ENCODE data around the gene ATG2A.

The ATG2A gene

DNA sequence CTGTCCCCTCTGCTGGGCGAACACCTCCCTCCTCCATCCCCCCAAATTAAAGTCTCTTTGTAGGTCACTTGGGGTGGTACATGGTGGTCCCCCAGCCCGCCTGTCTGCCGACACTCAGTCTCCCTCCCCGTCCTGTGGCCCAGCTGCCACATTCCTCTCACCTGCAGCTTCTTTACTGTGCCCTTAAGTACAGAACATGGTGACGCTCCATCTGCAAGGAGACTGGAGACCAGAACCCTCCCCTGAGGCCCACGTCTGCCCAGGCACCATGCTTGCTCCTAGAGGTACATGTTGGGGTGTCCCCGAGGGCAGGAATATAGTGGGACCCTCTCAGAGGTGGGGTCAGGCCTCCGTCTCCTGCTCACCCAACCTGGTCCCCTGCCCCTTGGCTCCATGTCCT is 33.0 kb downstream of the ATG2A start:
- DNase-seq, result no peak

DNA sequence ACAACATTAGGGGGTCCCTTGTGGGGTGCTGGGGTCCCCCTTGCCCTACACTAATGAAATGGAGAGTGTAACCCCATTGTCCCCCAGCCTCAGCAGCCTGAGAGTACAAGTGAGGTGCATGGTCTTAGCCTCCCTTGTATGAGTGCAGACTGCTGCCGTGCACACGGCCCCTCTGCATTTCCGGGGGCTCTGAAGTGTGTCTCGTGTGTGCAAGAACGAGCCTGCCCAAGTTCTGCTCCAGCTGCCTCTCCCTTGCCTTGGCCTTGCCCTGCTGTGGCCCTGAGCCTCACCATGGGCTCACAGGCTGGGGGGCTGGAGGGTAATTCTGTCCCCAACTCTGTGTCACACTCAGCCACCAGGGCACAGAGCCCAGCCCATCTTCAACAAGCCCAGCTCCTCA is 33.4 kb downstream of the ATG2A start:
- no peak for DNase-seq

DNA sequence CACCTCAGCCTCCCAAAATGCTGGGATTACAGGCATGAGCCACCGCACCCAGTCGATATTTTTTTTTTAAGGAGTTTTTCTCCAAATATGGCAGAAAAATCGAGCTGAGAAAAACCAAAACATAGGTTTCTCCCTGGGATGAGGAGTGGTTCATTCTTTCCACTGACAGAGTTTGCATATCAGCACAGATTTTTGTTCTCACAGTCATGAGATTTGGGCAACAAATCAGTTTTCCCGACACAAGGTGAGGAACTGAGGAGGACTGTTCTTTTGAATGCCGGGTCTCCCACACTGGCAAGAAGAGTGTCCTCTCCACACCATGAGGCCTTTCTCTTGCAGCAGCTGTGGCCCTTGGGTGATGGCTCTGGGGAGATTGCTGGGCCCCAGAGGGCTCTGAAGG is 34.8 kb downstream of the ATG2A start:
- DNase-seq, result no peak

DNA sequence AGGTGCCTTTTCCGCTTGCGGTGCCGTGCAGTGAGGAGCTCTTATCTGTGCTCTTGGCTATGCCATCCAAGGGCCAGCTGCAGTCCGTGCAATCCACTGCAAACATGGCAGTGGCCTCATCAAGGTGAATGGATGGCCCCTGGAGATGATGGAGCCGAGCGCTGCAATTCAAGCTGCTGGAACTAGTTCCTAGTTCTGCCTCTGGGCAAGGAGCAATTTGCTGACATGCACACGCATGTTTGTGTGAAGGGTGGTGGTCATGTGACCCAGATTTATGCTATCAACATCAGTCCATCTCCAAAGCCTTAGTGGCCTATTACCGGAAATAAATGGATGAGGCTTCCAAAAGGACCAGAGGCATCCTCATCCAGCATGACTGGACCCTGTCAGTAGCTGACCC is 35.5 kb downstream of the ATG2A start:
- DNase-seq, result no peak

DNA sequence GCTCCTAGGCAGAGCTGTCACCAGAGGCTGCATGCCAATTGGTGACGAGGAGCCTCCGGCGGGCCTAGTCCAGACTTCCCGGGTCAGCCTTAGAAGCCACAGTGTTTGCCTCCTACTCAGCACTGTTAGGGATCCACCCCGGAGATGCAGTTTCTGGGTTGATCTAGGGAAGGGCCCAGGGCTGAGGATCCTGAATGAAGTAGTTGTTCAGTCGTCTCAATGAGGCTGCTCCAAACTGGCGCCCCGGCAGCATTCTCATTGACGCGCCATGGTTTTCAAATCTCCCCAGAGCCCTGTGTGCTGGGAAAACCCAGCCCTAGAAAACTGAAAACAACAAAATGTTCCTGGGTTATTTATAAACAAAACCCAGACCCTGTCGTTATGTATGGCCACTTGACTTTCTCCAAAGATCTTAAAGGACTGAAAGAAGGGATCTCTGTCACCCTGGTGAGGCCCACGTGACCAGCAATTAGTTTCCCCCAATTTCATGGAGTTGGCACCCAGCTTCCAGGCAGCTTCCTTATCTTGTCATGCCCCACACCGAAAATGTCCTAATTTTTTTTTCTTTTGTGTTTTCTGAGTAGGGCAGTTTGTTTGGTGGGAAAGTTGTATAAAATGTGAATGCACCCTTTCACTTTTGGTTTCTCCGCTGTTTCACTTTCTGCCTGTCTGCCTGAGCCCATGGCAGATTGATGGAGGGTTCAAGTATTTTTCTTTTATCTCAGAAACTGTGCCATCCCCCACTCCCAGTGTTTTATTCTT is 36.6 kb downstream of the ATG2A start:
- DNase-seq, result peak; percentile 21 to 46

DNA sequence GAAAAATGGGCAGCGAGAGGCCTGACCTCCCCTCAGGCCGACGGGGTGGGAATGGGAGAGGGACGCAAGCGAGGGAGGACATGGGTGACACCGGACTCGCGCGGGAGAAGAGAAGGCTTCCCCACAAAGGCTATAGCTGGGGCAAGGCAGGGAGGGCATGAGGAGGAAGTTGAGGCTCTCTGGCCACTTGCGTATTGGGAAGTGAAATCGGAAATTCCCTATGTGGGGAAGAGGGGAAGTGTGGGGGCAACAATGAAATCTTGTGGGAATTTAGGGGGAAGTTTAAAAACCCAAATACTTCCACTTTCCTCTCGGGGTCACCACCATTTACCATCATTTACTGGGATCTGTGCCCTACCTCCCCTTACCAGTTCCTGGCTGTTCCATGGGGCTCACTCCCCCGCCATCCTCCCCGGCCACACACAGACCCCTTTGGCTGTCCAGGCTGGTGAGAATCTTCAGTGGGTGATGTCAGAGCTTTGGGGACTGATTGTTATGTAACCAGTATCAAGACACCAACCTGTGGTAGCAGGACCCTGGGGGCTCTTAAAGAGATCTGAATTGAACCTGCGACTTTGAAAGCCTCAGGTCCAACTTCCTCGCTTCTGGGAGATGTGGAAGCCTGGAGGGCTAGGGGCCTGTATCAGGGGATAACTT is 37.6 kb downstream of the ATG2A start:
- peak; percentile 82 to 90 for DNase-seq

DNA sequence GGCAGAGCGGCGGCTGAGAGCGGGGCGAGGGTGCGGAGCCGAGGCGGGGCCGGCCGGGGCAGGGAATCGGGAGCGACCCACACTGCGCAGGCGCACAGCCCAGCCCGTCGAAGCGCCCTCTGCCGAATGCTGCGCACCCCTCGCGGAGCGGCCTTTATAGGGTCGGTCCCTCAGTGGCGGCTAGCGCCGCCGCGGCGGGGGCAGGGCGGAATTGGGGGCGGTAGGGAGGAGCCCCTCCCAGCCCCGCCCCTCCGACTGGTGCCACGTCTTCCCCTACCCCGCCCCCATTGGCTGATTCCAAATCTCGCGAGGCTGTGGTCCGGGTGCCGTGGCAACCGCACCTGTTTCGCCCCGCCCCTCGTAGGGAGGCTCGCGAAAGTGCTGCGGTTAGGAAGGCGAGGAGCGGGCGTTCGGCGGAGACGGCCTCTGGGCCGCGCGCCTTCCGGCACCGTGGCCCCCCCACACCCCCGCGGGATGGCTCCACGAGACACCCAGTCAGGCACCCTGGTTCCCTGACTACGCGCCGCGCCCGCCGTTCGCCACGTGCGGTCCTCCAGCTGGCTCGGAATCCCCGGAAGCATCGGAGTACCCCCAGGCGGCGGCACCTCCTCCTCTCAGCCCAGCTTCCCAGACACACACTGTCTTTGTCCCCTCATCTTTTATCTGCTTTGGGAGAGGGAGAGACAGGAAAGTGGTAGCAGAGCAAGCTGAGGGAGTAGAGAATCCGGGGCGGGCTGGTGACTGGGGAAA is 38.3 kb downstream of the ATG2A start, which contains the start of gene EHD1:
Gene EHD1, minus strand, starts transcription at position 128 of the 750 bp plus-strand sequence. CDS start 157 bp downstream, outside the sequence.
- DNase-seq, result peak; percentile 99

DNA sequence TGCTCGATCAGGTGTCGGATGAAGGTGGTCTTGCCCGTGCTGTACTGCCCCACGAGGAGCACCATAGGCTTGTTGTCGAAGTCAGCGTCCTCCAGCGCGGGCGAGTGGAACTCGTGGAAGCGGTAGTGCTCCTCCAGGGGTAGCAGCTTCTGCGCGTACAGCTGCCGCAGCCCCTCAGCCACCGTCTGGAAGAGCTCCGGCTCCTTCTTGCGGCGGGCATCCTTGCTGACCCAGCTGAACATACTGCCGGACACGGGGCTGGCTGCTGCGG is 38.9 kb downstream of the ATG2A start:
- DNase-seq, result no peak

DNA sequence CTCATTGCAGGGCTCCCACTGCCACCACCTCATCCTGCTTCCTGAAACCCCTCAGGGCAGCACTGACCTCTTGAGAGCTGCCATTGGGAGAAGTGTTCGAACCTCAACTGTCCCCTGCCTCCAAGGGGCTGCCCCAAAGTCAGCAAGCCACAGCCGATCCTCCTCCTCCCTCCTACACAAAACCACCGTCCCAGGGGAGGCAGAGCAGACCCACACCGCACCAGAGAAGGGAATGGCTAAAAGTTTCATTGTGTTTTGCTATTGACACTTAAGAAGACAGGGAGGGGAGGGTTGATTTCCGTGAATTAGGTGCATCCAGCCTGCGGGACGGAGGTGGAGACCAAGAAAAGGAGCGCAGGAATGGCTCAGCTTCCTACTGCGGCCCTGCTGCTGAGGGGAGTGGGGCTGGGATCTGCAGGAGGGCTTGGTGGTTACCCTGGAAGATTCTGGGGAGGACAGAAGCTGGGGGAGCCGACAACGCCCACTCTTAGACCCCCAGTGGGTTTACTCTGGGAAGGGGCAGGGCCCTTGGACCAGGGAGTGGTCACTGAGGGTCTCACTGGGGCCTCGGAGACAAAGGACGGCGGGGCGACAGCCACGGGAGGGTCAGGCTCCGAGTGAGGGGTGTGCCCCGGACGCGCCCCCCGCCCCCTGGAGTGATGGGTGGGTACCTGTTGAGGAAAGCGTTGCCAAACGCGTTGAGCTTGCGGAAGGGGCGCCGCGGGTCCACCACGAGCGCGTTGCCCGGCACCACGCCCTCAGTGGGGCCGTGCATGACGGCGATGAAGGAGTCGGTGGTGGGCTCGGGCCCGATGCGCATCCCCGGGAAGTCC is 39.4 kb downstream of the ATG2A start:
- DNase-seq, result peak in 1 of 2 donors; percentile 36

DNA sequence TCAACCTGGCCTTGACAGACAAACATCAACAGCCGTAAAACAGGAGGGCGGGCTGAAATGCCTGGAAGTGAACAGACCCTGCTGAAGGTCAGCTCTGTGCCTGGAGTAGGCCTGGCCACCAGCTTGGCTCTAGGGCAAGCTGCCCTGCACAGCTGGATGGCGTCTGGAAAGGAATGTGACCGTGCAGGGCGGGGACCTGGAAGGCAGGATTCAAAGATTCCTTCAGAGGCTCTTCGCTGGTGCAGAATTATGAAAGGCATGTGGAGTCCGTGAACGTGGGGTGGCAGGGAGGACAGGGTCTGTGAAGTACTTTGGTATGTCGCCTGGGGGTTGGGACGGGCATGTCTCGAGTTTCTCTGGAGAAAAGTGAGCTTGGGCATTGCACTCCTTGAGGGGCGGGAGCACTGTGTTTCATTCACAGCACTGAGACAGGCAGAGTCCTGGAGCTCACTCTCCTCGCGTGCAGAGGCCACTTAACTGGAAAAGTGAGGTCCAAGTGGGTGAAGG is 40.1 kb downstream of the ATG2A start:
- no peak for DNase-seq

DNA sequence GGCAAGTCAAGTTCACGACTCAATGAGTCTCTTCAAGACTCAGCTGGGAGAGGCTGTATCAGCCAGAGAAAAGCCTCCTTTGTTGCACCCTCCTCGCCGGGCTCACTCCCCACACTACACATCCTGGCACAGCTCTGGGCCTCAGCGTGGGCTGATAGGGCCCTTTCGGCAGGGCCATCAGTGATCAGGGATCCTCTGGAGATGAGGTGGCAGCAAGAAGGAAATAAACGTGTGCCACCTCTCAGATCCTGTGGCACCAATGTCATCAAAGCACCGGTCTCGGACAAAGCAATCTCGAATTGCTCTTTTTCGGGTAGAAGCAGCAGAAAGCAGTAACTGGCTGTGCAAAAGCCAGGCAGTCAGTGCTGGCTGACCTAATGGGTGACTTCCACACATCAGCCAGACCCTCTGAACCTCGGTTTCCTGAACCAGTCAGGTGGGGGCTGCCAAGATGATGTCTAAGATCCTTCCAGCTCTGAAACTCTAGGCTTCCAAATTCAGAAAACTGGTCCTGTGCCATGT is 40.7 kb downstream of the ATG2A start:
- DNase-seq, result no peak

DNA sequence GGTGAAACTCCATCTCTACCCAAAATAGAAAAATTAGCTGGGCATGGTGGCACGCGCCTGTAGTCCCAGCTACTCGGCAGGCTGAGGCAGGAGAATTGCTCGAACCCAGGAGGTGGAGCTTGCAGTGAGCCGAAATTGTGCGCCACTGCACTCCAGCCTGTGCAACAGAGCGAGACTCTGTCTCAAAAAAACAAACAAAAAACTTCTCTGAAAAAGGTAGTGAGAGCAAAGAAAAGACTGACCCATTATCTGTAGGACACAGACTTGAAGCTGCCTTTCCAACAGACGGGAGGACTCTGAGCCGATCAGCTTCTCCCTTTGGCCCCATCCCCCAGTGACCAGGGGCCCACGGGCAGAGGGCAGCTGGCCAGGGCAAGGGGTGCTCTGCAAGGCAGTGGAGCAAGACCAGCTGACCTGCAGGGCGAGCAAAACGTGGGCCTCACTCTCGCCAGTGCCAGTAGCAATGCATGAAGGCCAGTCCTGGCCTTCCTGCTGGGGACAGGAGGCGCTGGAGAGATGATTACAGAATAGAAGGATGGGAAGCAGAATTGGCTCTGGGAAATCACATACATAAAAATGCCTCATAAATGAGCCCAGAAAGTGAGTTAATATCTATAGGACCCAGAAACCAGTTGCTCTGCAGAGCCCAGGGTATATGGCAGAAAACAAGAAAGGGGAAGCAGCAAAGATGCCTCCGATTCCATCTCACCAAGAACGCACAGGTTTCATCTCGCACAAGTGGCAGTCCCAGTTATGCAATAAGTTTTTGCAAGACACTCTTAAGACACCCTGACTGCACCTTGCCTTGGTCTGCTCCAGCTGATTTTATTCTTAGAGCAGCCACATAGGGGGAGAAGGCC is 41.4 kb downstream of the ATG2A start:
- no peak for DNase-seq

DNA sequence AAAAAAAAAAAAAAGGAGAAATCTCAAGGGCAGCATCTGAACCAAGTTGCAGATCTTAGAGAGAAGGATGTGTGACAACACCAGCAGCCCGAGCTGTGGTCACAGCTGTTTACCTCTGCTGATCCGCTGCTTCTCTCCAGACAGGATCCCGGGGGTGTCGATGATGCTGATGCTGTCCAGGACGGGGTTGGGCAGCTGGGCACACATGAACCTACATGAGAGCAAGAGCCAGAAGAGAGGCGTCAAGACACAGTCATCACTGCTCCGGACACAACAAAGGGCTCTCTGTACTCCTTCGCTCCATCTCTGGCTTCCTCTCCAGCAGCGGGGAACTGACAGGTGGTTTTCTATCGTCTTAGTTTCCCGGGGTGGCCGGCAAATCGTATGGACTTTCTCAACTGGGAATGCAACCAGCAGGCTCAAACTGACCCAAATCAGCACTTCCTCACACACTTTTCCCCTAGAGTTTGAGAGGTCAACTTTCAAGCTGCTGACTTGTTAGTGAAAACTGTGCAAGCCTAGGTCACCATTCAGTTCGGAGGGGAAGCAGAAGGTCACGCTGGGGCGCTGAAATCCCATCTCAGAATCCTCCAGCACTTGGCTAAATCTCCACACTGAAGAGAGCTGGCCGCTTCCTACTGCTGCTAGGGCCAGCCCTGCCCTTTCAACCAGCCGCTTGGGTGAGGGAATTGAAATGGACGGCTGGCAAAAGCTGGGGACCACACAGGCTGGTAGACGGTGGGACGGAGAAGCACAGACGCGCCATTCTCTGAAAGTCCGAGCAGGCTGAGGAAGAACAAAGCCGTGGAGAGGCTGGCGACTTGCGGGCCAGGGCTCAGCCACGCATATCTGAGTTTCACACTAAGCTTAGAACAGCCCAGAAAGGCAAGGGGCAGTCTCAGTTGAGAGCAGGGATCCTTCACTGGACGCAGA is 42.4 kb downstream of the ATG2A start:
- peak; percentile 25 to 42 for DNase-seq

DNA sequence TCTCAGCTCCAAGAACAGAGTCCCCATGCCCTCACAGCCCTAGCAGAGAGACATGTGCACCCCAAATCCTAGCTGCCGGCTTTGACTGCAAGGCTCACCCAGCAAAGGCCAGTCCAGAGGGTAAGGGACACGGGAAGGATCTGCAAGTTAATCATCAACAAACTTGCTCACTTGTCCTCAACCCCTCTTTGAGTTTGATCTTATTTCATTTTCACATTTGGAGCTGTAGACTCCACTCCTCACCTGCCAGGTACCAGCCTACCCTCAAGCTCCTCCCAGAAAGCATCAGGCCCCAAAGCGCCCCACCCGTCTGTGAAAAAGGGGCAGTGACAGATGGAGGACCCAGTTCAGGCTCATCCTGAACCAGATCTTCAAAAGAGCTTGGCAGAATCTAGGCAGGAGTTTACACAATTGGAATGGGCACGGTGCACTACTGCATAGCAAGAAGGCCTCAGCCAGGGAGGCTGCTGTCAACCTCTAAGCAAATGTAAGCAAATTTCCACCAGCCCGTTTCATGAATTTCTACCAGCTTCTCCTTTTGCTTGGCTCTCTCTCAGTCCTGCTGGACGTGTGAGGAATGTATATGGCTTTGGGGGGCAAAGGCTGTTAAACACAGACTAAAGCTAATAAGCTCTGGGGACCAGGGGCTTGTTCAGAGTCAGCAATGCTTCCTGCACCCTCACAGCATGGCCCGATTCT is 44.1 kb downstream of the ATG2A start:
- no peak for DNase-seq

DNA sequence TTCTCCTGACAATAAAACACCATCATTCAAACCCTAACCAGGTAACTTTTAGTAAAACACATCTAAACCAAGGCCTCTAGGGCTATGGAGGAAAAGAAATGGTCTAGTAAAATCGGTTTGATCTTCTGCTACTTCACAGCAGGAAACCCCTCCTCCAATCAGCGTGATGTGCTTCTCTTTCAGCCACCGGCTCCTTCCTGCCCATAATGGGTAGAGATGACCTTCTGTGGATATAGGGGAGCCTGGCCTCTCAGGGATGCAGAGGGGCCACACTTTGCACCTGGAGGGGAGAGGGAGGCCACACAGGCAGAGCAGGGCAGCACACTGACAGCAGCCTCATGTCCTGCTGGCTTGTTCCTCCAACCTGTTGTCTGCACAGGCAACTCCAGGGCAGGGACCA is 45.5 kb downstream of the ATG2A start:
- no peak for DNase-seq

DNA sequence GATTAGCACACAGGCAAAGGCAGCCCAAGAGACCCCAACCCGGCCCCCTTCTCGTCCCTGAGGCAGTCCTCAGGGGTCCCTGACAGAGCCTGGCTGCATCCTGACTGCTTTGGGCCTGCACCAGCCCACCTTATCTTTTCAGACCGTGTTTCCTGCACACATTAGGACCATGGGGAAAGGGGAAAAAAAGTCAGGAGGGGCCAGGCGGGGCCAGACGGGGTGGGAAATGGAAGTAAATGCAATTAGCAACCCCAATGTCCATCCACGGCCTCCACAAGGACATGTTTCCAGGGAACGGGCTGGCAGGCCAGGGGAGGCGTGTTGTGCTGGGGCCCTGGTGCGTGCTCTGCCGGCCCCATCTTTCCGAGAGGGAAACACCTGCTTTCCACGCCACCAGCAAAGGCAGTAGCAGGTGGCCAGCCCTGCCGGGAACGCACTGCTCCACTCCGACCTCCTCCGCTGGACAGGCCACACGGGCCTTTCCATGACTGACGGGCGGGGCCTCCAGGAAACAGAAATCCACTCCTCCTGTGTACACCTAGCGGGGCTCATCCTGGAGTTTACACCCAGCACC is 46.0 kb downstream of the ATG2A start:
- DNase-seq, result no peak

DNA sequence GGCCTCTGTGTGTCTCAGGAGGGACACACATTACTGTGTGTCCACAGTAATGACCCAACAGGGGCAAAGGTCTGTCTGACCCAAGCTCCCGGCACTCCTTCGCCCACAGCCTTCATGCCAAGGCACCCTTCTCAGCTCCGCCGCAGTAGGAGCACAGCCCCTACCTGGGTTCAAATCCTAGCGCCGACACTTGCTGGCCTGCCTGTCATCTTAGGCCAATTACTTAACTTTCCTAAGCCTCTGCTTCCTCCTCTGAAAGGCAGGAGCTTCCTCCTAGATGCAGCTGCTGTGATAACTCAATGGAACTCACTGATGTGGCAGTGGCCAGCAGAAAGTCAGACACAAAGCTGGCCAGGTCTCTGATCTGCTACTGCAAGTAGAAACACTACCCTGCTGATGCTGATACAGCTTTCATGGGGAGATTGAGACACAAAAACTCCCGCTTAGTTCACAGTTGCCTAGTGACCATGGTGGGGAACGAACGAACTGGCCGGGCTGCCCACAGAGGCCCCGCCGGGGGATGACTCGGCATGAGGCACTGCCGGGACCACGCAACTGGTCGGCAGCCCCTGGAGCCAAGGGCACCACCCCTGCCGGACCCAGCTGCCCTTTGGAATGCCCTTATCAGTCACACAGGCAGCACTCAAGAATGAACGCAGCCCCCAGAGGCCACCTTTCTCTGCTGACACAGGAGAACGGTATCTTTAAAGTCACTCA is 46.7 kb downstream of the ATG2A start:
- peak; percentile 68 to 78 for DNase-seq

DNA sequence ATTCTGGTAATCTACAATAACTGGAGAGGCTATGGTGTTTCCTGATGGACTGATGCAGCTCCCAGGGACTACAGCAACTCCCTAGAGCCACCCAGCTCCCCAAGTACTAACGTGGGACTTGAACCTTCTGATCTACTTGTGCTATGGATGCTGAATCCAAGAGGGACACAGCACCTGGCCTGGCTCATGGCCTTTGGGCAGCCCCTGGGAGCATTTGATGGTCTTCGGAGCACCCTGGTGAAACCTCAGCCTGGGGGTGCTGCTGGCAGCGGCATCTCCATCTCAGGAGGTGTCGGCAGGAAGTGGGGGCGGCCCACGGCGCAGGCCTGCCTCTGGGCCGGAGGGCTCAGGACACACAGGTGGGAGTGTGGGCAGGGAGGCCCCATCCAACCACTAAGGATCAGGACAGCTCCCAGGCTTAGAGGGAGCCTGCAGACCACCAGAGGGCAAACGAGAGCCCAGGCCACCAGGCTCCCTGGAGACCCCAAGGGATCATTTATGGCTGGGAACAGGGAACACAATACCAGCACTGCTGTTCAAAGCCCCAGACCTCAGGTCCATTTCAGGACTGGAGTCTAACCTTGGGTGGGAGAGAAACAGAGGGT is 47.3 kb downstream of the ATG2A start:
- no peak for DNase-seq

All from inflammatory macrophage (primary cell).